Measurements from ENCODE around the gene DCAF7.

The DCAF7 gene

DNA sequence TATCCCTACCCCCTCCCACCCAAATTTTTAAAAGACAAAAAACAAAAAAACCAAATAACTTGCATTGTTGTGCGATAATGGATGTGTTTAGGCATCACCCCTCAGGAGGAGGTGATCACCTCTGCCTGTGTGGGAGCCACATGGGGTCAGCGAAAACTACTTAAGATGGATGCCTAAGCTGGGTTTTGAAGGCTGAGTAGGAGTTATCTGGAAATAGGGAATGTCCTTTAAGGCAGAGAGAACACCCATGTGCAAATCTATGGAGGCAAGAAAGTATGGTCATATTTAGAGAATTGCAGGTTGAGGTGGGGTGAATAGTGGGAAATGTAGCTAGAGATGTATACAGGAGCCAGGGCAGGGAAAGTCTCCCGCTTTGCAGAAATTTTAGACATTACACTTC is 44.9 kb downstream of the DCAF7 start:
- DNase-seq, result no peak

GRCh38 chr17:63596856-63597586 is 46.7 kb downstream of the DCAF7 start:
- no peak for DNase-seq

GRCh38 chr17:63598281-63598680 is 48.0 kb downstream of the DCAF7 start:
- no peak for DNase-seq

GRCh38 chr17:63600569-63601438 is 50.5 kb downstream of the DCAF7 start, which contains the start of gene TACO1:
Gene TACO1, plus strand, starts transcription at chr17:63600895. Its CDS starts 189 bp downstream, at chr17:63601084.
- DNase-seq, result peak; percentile 80

DNA sequence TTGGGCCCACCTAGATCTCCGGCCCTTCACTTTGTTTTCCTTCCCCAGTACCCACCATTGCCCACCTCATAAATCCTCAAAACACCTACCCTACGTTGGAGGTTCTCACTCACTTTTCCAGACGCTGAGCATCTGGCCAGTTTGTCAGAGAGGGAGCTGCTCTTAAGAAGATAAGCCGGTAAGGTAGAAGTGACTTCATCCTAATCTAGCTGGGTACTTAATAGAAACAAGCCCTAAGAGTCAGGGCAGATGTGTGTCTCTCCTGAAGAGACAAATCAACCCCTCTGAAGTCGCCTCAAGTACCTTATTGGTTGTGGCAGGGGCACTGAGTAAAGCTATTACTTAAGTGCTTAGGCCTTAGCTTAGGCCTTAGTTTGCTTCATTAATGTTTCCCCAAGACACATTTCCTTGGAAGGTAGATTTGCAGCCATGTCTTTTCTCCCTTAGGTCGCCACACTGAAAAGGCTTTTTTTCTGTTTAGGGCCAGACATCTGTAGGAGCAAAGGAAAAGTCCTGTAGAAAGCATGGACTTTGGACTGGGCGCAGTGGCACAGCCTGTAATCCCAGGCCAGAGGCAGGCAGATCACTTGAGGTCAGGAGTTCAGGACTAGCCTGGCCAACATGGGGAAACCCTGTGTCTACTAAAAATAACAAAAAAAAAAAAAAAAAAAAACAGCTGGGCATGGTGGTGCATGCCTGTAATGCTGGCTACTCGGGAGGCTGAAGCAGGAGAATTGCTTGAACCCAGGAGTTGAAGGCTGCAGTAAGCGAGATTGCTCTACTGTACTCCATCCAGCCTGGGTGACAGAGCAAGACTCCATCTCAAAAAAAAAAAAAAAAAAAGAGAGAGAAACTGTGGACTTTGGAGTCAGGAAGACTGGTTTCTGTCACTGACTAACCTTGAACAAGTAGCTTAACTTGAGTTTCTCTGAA is 51.4 kb downstream of the DCAF7 start:
- DNase-seq, result no peak

GRCh38 chr17:63609816-63610573 is 59.7 kb downstream of the DCAF7 start:
- no peak for DNase-seq

DNA sequence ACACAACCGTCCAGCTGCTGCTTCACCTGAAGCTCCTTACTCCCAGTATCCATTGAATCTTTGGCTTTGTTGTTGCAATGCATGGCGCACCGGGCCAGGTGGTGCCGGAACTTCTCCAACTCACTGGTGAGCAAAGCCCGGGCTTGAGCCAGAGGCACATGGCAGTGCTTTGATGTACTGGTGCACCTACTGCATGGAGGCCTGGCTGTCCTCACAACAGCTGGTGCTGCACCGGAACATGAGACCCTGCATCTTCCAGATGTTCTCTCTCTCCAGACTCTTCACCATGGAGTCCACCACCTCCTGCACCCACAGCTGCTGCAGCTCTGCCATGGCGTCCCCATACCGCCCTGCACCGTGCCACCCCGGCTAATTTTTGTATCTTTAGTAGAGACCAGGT is 60.6 kb downstream of the DCAF7 start:
- DNase-seq, result no peak

- no peak for DNase-seq
Observed at GRCh38 chr17:63611354-63611753, 61.1 kb downstream of the DCAF7 start.

DNA sequence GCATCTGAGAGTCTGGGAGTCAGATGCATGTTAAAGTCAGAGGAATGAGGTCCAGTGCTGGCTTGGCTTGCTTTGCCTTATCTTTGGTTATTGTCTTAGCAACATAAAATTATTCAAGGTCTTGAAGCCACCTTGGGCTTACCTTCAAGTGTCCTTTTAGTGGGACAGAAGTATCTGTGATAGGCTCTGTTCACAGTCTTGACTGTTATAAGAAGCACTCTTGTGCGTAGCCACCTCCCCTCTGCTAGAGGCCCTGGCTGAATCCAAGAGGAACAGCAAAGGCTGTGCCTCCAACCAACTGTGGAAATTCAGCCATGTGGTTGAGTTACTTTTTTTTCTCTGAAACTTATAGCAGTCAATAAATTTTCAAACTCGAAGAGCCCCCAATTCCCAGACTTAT is 63.4 kb downstream of the DCAF7 start:
- DNase-seq, result no peak

GRCh38 chr17:63621229-63621683 is 71.0 kb downstream of the DCAF7 start:
- DNase-seq, result no peak

DNA sequence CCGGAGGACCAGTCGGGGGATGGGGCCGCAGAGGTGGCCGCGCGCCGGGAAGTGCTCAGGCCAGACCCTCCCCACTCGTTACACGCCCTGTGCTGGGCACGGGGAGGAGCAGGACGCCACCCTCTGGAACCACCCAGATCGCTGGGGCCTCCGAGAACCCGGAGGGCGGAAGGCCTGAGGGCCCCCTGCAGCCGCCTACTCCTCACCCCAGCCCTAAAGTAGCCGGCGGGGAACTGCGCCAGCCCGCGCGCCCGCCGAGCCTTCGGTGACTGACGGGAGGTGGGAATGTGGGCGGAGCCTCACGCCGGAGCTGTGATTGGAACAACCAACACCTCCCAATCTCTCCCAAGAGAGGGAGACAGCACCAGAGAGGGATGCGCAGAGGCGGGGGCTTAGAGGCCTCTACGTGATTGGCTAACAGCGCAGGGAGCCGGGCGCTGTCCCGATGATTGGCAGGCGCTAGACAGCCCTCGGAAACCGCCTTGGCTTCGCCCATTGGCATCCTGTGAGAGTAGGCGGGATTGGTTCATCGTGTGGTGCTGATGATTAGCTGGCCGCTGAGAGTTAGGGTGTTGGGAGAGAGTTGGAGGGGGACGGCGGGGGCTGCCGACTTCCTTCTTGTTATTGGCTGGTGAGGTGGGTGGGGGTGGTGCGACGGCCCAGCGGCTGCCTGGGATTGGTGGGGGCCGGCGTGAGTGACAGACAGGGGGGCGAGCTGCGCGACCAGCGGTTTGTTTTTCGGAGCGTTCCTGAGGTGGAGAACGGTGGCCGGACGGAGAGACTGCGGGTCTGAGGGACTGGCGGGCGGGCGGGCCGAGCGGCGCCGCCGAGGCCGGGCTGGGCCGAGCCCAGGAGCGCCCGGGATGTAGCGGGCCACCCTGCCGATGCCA is 71.7 kb downstream of the DCAF7 start, which contains the start of gene MAP3K3:
TSS of gene MAP3K3 (plus strand) at position 734 of the 890 bp plus-strand sequence. CDS start 343 bp downstream, outside the sequence.
- peak; percentile 90 for DNase-seq

- DNase-seq, result peak; percentile 78
Observed at GRCh38 chr17:63622574-63623390, 72.5 kb downstream of the DCAF7 start.

DNA sequence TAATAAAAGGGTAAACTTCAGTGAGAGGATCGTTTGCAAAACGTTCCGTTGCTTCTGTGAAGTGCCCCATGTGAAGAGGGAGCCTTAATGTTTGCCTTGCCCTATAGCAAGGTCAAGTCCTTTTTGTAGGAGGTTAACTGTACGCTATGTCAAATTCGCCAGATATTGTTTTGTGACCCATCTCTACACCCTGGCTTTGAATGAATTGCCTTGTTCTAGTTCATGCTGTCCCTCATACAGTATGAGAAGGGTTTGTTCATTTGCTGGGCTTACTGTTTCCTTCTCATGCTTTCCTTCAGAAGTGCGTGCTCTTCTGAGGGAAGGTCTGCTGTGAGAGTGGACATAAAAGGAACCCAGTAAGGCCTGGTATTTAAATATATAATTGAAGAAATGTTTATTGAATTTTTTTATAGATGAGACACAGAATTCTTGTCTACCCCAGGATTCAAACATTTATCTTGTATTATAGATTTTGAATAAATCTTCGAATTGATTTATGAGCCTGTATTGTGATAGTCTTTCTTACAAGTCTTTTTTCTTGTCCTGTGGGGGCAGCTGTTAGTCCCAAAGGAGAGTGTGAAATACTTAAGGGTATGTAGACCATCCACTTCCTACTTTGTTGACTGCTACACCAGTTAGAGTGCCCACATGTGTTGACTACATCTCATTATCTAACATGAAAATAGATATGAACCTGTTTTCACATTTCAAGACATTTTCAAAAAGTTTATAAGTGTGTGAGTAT is 73.7 kb downstream of the DCAF7 start:
- no peak for DNase-seq

- DNase-seq, result no peak
Observed at GRCh38 chr17:63624531-63624880, 74.2 kb downstream of the DCAF7 start.

DNA sequence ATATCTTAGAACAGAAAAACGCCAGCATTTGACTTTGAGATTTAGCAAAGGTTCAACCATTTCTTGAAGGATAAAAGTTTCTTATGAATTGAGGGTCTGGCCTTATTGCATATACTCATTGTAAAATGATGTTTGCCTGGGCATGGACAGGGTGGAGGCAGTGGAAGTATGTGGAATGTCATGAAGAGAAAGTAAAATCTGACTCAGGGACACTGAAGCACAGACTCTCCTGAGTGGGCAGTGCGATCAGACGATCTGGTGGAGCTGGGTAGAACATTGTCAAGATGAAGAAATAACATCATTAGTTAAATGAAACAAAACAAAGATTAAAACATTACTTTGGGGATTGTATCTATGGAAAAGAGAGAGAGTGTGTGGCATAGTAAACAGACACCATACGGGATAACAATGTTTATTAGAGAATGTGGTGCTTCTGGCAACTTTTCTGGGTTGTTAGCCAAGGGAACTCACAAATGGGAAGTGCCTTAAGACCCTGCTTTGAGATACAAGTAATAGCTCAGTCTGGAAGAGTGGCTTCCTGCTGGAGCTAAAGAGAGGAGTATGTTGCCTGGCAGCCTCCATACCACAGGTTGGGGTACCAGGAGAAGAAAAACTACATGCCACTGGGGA is 76.4 kb downstream of the DCAF7 start:
- no peak for DNase-seq

DNA sequence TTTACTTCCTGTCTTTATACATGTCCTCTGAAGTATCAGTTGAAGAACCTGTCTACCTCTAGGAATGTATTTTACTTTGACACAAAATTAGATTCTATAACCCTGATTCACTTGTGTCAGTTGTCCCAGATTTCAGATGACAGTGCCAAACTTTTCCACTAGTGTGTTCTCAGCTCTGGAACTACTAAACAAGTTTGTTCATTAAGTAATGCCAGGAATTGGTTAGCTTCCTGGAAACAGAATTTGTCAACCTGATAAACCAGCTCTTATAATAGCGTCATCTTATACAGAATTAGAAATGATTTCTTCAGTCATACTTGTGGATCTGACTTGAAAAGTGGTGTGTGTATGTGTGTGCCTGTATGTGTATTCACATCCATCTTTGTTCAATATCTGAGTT is 79.3 kb downstream of the DCAF7 start:
- no peak for DNase-seq

GRCh38 chr17:63631062-63631461 is 80.8 kb downstream of the DCAF7 start:
- no peak for DNase-seq

DNA sequence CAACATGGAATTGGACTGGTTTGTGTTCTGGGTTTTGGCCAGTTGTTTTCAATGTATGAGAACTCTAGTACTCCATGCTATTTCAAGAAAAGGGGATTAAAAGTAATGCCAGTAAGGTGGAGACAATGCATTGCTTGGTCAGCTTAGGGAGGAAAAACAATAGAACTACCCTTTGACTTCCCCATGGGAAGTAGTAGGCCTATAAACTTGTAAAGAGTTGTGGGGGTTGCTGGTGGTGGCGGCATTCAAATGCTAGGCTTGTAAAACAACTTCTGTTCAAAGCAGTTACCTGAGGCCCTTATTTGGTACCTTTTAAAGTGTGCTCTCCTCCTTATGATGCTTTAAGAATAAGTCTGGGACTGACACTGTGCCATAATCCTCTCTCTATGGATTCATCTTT is 81.3 kb downstream of the DCAF7 start:
- DNase-seq, result no peak

DNA sequence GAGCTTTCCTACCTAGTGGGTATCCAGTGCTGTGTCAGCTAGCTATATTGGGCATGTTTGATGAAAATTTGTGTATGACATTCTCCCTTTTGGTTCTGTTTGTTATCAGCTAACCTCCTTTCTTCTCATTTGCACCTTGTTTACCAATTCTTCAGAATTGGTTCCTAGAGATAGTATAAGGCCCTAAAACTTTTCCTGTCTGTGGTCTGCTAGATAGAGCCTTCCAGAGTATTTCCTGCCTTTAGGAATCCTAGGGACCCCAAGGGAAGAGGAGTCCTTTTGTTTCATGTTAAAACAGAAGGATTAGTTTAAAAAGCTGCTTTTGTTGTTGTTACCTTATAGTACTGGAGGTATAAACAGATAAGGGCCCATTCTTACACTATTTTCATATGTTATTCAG is 83.5 kb downstream of the DCAF7 start:
- no peak for DNase-seq

Data from activated CD4-positive, CD25-positive, alpha-beta regulatory T cell treated with anti-CD3 and anti-CD28 coated beads, Interleukin-2, amount 50 U/mL, for 72 hours (primary cell).